A673 (cell line): ENCODE measurements around the gene SOS1. TPM values are rescaled to one million over a fixed set of nuclear protein-coding genes. Genes with fewer than 3 reads are reported as not detected.
A peak's percentile ranks its signal among the peaks of the same experiment; 100 is the strongest.

Source experiments
- BruUV-seq: library from RNA; stranded (reverse); fragments of 400-500 nt; replicated peaks from 2 replicates; lab custom pipeline; 2021; lab: Mats Ljungman, UMichigan
- CTCF ChIA-PET: fragments of 300-600 bp; sonication (Branson Sonifier 250); formaldehyde crosslinking; loops from one replicate; lab custom pipeline; 2022; ENCODE audit warnings: antibody characterized with exemption; lab: Charles Lee
- POLR2A ChIA-PET: fragments of 300-600 bp; sonication (Branson Sonifier 250); formaldehyde crosslinking; loops from one replicate; lab custom pipeline; 2022; ENCODE audit warnings: antibody characterized with exemption; ENCODE audit not compliant: low non-redundant PET; lab: Charles Lee
- DNase-seq: peaks from one replicate; pipeline ENCODE4 v3.0.0-alpha.2; 2015; ENCODE audit warnings: low spot score
- H3K27ac ChIP-seq: fragments of 200-600 bp; sonication (generic); 2 replicates; pipeline ENCODE4 v1.5.1; 2016; ENCODE audit warnings: mixed run types, low read depth, mild to moderate bottlenecking, mixed read lengths, antibody characterized with exemption, low read length; ENCODE audit not compliant: poor library complexity, severe bottlenecking
- H3K27me3 ChIP-seq: fragments of 200-600 bp; sonication (generic); replicated peaks from 2 replicates; pipeline ENCODE4 v1.6.1; 2017; ENCODE audit warnings: mixed run types, low read depth, mild to moderate bottlenecking, mixed read lengths, antibody characterized with exemption, low read length; ENCODE audit not compliant: insufficient read depth, poor library complexity
- H3K36me3 ChIP-seq: fragments of 200-600 bp; sonication (generic); 2 replicates; pipeline ENCODE4 v1.6.1; 2016; ENCODE audit warnings: mixed run types, mild to moderate bottlenecking, mixed read lengths, antibody characterized with exemption, low read length; ENCODE audit not compliant: insufficient read depth, poor library complexity, severe bottlenecking
- H3K4me1 ChIP-seq: fragments of 200-600 bp; sonication (generic); 2 replicates; pipeline ENCODE4 v1.6.1; 2017; ENCODE audit warnings: mixed run types, mild to moderate bottlenecking, mixed read lengths, antibody characterized with exemption, low read length; ENCODE audit not compliant: insufficient read depth, poor library complexity, severe bottlenecking
- H3K4me3 ChIP-seq: fragments of 200-600 bp; sonication (generic); 2 replicates; pipeline ENCODE4 v1.5.1; 2016; ENCODE audit warnings: low read depth, mixed run types, mild to moderate bottlenecking, mixed read lengths, low read length; ENCODE audit not compliant: poor library complexity, severe bottlenecking
- H3K9me3 ChIP-seq: fragments of 200-600 bp; sonication (generic); 2 replicates; pipeline ENCODE4 v1.6.1; 2016; ENCODE audit warnings: mixed run types, low read depth, mild to moderate bottlenecking, mixed read lengths, antibody characterized with exemption, low read length; ENCODE audit not compliant: poor library complexity, severe bottlenecking
- EZH2 ChIP-seq: fragments of 200-600 bp; sonication (generic); IDR thresholded peaks from 2 replicates; pipeline ENCODE4 v1.6.1; 2017; ENCODE audit warnings: borderline replicate concordance, low read depth, mild to moderate bottlenecking, mixed read lengths, antibody characterized with exemption, low read length; ENCODE audit not compliant: poor library complexity, severe bottlenecking
- intact Hi-C: fragments of 100-400 bp; cut with micrococcal nuclease; formaldehyde crosslinking; loops from one replicate; pipeline ENCODE4 v1.10.0; 2022; ENCODE audit not compliant: unreplicated experiment
- total RNA-seq: library from RNA; stranded (reverse); gene quantifications from 2 replicates; pipeline ENCODE4 v1.2.3, GENCODE V29; 2021
- TF ChIP-seq, protein P1 (sequence below): fragments of 300-800, 200-600 bp; sonication (generic); conservative IDR thresholded peaks from 2 replicates; pipeline ENCODE4 v1.5.1; 2017; ENCODE audit warnings: low read depth, mild to moderate bottlenecking, antibody characterized with exemption, low read length, moderate library complexity, mixed read lengths

SOS1 gene
- total RNA-seq, 1 experiment from 2014 or later, result 37.8 TPM

- no peaks in the 10 kb centered on the region for H3K9me3 ChIP-seq
- CTCF ChIA-PET, result interaction anchor here (0.6 to 1.6 kb wide), 6 partner anchors 8 to 283 kb away, joined by 3 to 23 read pairs (median 6); no protein-coding TSS in a partner anchor
- no peak overlapping the region for H3K27ac ChIP-seq
- TF ChIP-seq EZH2, result no peak
- TF ChIP-seq, protein P1, sequence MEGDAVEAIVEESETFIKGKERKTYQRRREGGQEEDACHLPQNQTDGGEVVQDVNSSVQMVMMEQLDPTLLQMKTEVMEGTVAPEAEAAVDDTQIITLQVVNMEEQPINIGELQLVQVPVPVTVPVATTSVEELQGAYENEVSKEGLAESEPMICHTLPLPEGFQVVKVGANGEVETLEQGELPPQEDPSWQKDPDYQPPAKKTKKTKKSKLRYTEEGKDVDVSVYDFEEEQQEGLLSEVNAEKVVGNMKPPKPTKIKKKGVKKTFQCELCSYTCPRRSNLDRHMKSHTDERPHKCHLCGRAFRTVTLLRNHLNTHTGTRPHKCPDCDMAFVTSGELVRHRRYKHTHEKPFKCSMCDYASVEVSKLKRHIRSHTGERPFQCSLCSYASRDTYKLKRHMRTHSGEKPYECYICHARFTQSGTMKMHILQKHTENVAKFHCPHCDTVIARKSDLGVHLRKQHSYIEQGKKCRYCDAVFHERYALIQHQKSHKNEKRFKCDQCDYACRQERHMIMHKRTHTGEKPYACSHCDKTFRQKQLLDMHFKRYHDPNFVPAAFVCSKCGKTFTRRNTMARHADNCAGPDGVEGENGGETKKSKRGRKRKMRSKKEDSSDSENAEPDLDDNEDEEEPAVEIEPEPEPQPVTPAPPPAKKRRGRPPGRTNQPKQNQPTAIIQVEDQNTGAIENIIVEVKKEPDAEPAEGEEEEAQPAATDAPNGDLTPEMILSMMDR, result no peak
- H3K27me3 ChIP-seq, result no peaks in the 10 kb centered on the region
- BruUV-seq, result no TSS peak
- H3K4me1 ChIP-seq, result no peaks in the 10 kb centered on the region
- no peaks in the 10 kb centered on the region for H3K36me3 ChIP-seq
- intact Hi-C loops, result loop anchor here (5.0 kb wide), 2 partner anchors 89 to 784 kb away; no protein-coding TSS in a partner anchor
- POLR2A ChIA-PET, result no interaction called here
- H3K4me3 ChIP-seq, result no peak overlapping the region
- DNase-seq, result no peak
These were observed 172.4 kb downstream of the SOS1 start for GRCh38 chr2:38948387-38948882.

DNA sequence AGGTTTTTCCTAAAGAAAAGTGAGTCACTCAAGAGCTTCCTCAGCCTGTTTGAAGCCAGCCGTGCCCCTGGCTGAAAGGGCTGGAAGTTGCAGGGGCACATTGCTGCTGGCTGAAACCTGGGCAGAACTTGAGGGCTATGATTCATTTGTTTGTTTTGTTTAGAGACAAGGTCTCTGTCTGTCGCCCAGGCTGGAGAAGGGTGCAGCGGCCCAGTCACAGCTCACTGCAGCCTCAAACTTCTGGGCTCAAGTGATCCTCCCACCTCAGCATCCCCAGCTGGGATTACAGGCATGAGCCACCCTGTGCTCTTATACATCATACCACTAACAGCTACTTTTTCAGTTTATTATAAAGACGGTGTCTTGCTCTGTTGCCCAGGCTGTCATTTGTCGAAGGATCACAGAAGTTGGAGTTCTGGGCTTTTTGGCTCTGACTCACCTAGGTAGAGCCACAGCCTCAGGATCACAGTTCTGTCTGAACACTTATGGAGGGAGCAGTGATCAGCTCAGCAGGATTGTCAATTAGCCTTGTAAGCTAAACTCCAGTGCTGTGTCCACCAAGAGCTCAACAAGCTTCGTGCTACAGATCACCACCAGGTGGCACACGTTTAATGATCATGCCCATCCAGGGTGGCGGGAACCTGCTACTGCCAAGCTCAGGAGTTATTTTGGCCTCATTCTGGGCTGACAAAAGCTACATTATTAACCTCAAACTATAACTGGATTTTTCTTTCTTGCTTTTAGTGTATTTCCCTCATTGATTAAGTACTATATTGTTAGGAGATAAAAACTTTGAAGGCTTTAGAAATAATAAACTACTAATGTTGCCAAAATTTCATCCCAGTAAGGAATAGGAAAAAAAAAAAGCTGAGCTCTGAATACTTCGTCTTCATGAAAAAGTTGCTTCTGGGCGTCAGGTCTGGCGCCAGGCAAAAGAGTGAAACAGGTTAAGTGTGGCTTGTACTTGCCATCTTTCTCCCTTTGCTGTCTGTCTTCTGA lies 173.3 kb downstream of the SOS1 start:
- no TSS peak for BruUV-seq
- CTCF ChIA-PET, result interaction anchor here (0.5 to 1.6 kb wide), 9 partner anchors 10 to 632 kb away, joined by 3 to 23 read pairs (median 4); no protein-coding TSS in a partner anchor

DNA sequence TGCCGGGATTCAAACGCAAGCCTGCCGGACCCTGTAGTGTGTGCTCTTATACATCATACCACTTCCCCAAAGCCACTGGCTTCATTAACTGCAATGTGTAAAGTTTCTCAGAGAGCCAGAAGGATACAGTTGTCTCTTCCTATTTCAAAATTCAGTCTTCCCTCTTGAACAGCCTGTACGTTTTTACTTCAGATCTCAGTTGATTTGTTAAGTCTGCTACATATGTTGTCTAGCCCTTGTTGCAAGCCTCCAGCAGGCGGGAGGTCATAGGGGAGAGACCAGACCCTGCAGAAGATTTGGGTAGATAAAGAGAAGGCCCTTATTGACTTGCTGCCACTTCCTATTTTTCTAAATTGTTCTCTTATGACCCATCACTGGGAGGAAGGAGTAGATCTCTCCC lies 174.9 kb downstream of the SOS1 start:
- ChIA-PET CTCF (no interaction called here), POLR2A (no interaction called here)
- BruUV-seq, result no TSS peak
- TF ChIP-seq, protein P1, result no peak
- TF ChIP-seq EZH2, result no peak
- intact Hi-C loops, result loop anchor here (5.0 kb wide), 2 partner anchors 91 to 786 kb away; no protein-coding TSS in a partner anchor
- Histone ChIP-seq H3K4me3 (no peak overlapping the region), H3K36me3 (no peaks in the 10 kb centered on the region), H3K27ac (no peak overlapping the region), H3K4me1 (no peaks in the 10 kb centered on the region), H3K27me3 (no peaks in the 10 kb centered on the region), H3K9me3 (no peaks in the 10 kb centered on the region)
- DNase-seq, result no peak

More for the DNA sequence above, 173.3 kb downstream of the SOS1 start:
- H3K36me3 ChIP-seq, result no peaks in the 10 kb centered on the region
- no peaks in the 10 kb centered on the region for H3K4me1 ChIP-seq
- no peak overlapping the region for H3K4me3 ChIP-seq
- H3K27me3 ChIP-seq, result no peaks in the 10 kb centered on the region
- no peak overlapping the region for H3K27ac ChIP-seq
- DNase-seq, result peak; percentile 83
- intact Hi-C loops, result loop anchor here (1.0 to 5.0 kb wide), 3 partner anchors 90 to 785 kb away; no protein-coding TSS in a partner anchor
- TF ChIP-seq, protein P1, result peak; percentile 82
- no peak for TF ChIP-seq EZH2
- POLR2A ChIA-PET, result interaction anchor here (0.6 kb wide), 2 partner anchors 70 to 88 kb away, joined by 4 read pairs; no protein-coding TSS in a partner anchor
- H3K9me3 ChIP-seq, result no peaks in the 10 kb centered on the region
